Endodermal cell (in vitro differentiated cells): Measurements from ENCODE around the gene TMIGD1. TPM values are rescaled to one million over a fixed set of nuclear protein-coding genes. Genes with fewer than 3 reads are reported as not detected.

Source experiments
- DNase-seq: peaks from one replicate; pipeline ENCODE4 v3.0.0-alpha.2; 2017
- H3K27ac ChIP-seq: 2 replicates; pipeline ENCODE4 v1.5.1; 2013; ENCODE audit warnings: mild to moderate bottlenecking, low read depth, low read length, moderate library complexity
- H3K27me3 ChIP-seq: 2 replicates; pipeline ENCODE4 v1.6.1; 2013; ENCODE audit warnings: mild to moderate bottlenecking, low read length, moderate library complexity; ENCODE audit not compliant: insufficient read depth, control insufficient read depth, poor library complexity, severe bottlenecking
- H3K36me3 ChIP-seq: 2 replicates; pipeline ENCODE4 v1.7.0; 2013; ENCODE audit warnings: mild to moderate bottlenecking, low read length, moderate library complexity; ENCODE audit not compliant: control insufficient read depth, insufficient read depth
- H3K4me1 ChIP-seq: one replicate; pipeline ENCODE4 v1.7.0; 2013; ENCODE audit warnings: low read length; ENCODE audit not compliant: control insufficient read depth, insufficient read depth
- H3K4me3 ChIP-seq: 2 replicates; pipeline ENCODE4 v1.5.1; 2013; ENCODE audit warnings: mild to moderate bottlenecking, low read length, moderate library complexity
- H3K9ac ChIP-seq: 2 replicates; pipeline ENCODE4 v1.6.1; 2013; ENCODE audit warnings: mild to moderate bottlenecking, low read length, moderate library complexity; ENCODE audit not compliant: poor library complexity, severe bottlenecking; ENCODE audit errors: extremely low read depth
- H3K9me3 ChIP-seq: 2 replicates; pipeline ENCODE4 v1.6.1; 2013; ENCODE audit warnings: mild to moderate bottlenecking, low read length, moderate library complexity; ENCODE audit not compliant: control insufficient read depth
- H3K27ac Mint-ChIP-seq: 2 replicates; pipeline ENCODE4 v1.8.0; 2020; ENCODE audit warnings: mixed read lengths
- H3K27me3 Mint-ChIP-seq: 2 replicates; pipeline ENCODE4 v1.8.0; 2021; ENCODE audit warnings: mild to moderate bottlenecking, mixed read lengths; ENCODE audit not compliant: insufficient read depth
- H3K36me3 Mint-ChIP-seq: 2 replicates; pipeline ENCODE4 v1.8.0; 2020; ENCODE audit warnings: low read depth, mixed read lengths
- H3K4me1 Mint-ChIP-seq: 2 replicates; pipeline ENCODE4 v1.8.0; 2020; ENCODE audit warnings: mixed read lengths
- H3K4me3 Mint-ChIP-seq: 2 replicates; pipeline ENCODE4 v1.8.0; 2020; ENCODE audit warnings: mild to moderate bottlenecking, moderate library complexity, mixed read lengths
- H3K9me3 Mint-ChIP-seq: 2 replicates; pipeline ENCODE4 v1.8.0; 2020; ENCODE audit warnings: mild to moderate bottlenecking, mixed read lengths
- WGBS, 2 experiments: methylation state at CpG; one replicate each; pipeline versions ENCODE4 v1.1.5 to v1.1.7; 2013; ENCODE audit warnings: missing lambda C conversion rate in 2 of 2, mixed read lengths in 1 of 2; ENCODE audit not compliant: insufficient coverage in 1 of 2, insufficient read length in 1 of 2; 5-methylcytosine and 5-hydroxymethylcytosine counted together
- total RNA-seq, 2 donors: library from RNA; stranded (reverse); fragmentation: NEBNext Ultra II Directional in 1 of 2; extraction: Animal tissue kit (Norgen Biotek cat#: 25700) in 1 of 2; gene quantifications; 2 replicates in 1 of 2; 3 replicates in 1 of 2; pipeline ENCODE4 v1.2.1, GENCODE V29; 2021
- TF ChIP-seq, protein P1 (sequence below): fragments of 200-600 bp; sonication (generic); conservative IDR thresholded peaks from 2 replicates; pipeline ENCODE4 v1.5.0; 2021; ENCODE audit warnings: antibody characterized with exemption, mild to moderate bottlenecking

TMIGD1 gene
- total RNA-seq, 2 donors from 2014 or later = not detected

DNA sequence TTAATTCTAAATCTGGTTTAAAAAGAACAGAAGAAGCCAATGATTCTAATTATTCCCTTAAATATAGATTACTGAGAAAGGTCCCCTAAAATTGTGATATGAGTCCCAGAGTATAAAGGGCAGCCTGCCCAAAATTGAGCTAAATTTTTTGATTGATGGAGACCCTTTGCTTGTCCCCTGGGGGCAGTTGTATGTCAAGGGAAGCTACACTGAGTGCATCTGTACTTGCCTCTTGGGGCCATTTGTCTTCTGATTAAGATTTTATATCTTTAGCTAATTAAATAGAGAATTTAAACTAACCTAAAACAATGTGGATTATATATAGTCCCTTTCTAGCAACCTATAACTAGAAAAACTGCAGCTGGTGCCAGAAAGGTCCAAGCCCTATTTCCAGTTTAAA is 54.7 kb downstream of the TMIGD1 start:
- Histone ChIP-seq H3K9me3 (no peaks in the 10 kb centered on the region), H3K9ac (no peak overlapping the region), H3K4me3 (no peak overlapping the region), H3K4me1 (no peaks in the 10 kb centered on the region), H3K36me3 (peaks cover 73% of the 10 kb centered on the region), H3K27ac (no peak overlapping the region), H3K27me3 (no peaks in the 10 kb centered on the region)
- H3K4me1 Mint-ChIP-seq = no peaks in the 10 kb centered on the region
- H3K4me3 Mint-ChIP-seq = no peak overlapping the region
- no peaks in the 10 kb centered on the region for H3K9me3 Mint-ChIP-seq
- no peak for DNase-seq
- peaks cover 45% of the 10 kb centered on the region for H3K36me3 Mint-ChIP-seq
- H3K27me3 Mint-ChIP-seq = no peaks in the 10 kb centered on the region
- H3K27ac Mint-ChIP-seq = no peak overlapping the region
- TF ChIP-seq, protein P1, sequence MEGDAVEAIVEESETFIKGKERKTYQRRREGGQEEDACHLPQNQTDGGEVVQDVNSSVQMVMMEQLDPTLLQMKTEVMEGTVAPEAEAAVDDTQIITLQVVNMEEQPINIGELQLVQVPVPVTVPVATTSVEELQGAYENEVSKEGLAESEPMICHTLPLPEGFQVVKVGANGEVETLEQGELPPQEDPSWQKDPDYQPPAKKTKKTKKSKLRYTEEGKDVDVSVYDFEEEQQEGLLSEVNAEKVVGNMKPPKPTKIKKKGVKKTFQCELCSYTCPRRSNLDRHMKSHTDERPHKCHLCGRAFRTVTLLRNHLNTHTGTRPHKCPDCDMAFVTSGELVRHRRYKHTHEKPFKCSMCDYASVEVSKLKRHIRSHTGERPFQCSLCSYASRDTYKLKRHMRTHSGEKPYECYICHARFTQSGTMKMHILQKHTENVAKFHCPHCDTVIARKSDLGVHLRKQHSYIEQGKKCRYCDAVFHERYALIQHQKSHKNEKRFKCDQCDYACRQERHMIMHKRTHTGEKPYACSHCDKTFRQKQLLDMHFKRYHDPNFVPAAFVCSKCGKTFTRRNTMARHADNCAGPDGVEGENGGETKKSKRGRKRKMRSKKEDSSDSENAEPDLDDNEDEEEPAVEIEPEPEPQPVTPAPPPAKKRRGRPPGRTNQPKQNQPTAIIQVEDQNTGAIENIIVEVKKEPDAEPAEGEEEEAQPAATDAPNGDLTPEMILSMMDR = no peak

DNA sequence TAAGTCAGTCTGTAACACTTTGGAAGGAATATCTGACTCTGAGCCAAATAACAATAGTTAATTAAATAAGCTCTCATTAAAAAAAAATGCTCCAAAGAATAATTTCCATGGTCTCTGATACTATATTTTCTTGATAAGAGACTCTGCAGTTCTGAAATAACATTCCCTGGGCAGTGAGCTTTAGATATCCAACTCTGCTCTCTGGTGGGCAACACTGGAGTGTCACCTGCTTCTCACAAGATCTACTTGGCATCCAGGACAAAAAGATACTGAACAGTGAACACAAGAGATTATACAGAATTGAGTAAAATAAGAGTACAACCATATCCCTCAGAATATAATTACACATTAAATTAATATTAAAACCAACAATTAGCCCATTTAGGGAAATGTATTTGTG is 55.8 kb downstream of the TMIGD1 start:
- Histone ChIP-seq H3K27ac (no peak overlapping the region), H3K4me3 (no peak overlapping the region), H3K4me1 (no peaks in the 10 kb centered on the region), H3K36me3 (peaks cover 75% of the 10 kb centered on the region), H3K9me3 (no peaks in the 10 kb centered on the region), H3K9ac (no peak overlapping the region), H3K27me3 (no peaks in the 10 kb centered on the region)
- H3K27ac Mint-ChIP-seq = no peak overlapping the region
- no peaks in the 10 kb centered on the region for H3K9me3 Mint-ChIP-seq
- H3K4me1 Mint-ChIP-seq = no peaks in the 10 kb centered on the region
- H3K36me3 Mint-ChIP-seq = peaks cover 47% of the 10 kb centered on the region
- TF ChIP-seq, protein P1 = peak; percentile 83
- H3K27me3 Mint-ChIP-seq = no peaks in the 10 kb centered on the region
- H3K4me3 Mint-ChIP-seq = no peak overlapping the region
- DNase-seq = peak; percentile 77

DNA sequence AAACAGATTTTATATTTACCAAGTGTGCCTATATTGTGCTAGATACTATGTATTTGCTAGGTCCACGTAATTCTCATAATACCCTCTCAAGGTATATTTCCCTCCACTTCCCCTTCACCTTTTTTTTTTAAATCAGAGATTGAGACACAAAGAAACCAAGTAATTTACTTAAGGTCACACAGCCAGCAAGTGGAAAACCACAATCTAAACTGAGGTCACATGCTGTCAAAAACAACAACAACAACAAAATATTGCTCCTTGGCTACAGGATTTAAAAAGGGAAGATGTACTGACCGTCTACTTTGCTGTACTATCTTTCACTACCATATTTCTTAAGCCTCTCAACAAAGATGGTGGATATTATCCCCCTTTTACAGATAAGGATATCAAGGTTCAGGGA is 57.9 kb downstream of the TMIGD1 start:
- Mint-ChIP-seq H3K27me3 (no peaks in the 10 kb centered on the region), H3K4me3 (no peak overlapping the region), H3K9me3 (no peaks in the 10 kb centered on the region), H3K36me3 (peaks cover 51% of the 10 kb centered on the region), H3K27ac (no peak overlapping the region), H3K4me1 (no peaks in the 10 kb centered on the region)
- no peaks in the 10 kb centered on the region for H3K4me1 ChIP-seq
- H3K9ac ChIP-seq = no peak overlapping the region
- TF ChIP-seq, protein P1 = no peak
- no peak for DNase-seq
- 80 to 92% methylated on average over 1 to 2 of the region's 2 CpGs for WGBS, 2 experiments
- H3K4me3 ChIP-seq = no peak overlapping the region
- H3K9me3 ChIP-seq = no peaks in the 10 kb centered on the region
- no peak overlapping the region for H3K27ac ChIP-seq
- peaks cover 80% of the 10 kb centered on the region for H3K36me3 ChIP-seq
- no peaks in the 10 kb centered on the region for H3K27me3 ChIP-seq
